ENCODE measurements around the gene FRMD4B. TPM values are rescaled to one million over a fixed set of nuclear protein-coding genes. Genes with fewer than 3 reads are reported as not detected.

Gene FRMD4B
- total and polyA plus RNA-seq, 2 experiments from 2014 or later, result 6.4 to 12.8 TPM

DNA sequence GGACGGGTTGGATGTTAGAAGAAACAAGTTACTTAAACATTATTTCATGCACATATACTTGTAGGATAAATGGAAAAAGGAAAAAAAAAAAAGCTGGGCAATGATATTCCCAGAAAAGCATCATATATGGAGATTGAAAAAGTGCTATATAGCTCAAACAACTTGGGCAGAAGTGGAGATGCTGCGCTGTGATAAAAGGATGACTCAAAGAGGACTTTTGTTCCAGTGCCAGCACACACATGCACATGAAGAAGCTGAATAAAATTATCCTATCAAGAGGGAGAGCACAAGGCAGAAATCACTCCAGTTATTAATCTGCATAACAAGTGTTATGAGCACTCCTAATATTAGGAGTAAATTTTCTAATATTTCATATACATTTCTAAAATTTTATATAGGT, 30.9 kb downstream of the FRMD4B start:
- Histone ChIP-seq H3K4me1 (ENCODE audit: insufficient read depth) (no peaks in the 10 kb centered on the region), H3K36me3 (ENCODE audit: insufficient read depth) (no peaks in the 10 kb centered on the region), H3K4me2 (no peak overlapping the region), H3K27me3 (ENCODE audit: insufficient read depth) (no peaks in the 10 kb centered on the region), H2AFZ (no peak overlapping the region), H3K27ac (ENCODE audit: low read depth) (no peak overlapping the region), H3K9me2 (ENCODE audit: insufficient read depth) (no peaks in the 10 kb centered on the region), H3F3A (replicated peaks; ENCODE audit: low read depth) (no peaks in the 10 kb centered on the region), H3K79me2 (replicated peaks; ENCODE audit: insufficient read depth) (no peaks in the 10 kb centered on the region), H3K4me3 (no peak overlapping the region), H4K20me1 (replicated peaks; ENCODE audit: insufficient read depth) (no peaks in the 10 kb centered on the region)
- Mint-ChIP-seq H3K4me3 (no peak overlapping the region), H3K9me3 (peaks cover 10% of the 10 kb centered on the region; the same call in 2 of the 3 replicates), H3K27ac (no peak overlapping the region), H3K4me1 (no peaks in the 10 kb centered on the region; the same call in 2 of the 3 replicates), H3K27me3 (ENCODE audit: insufficient read depth, low read depth, poor library complexity) (no peaks in the 10 kb centered on the region), H3K36me3 (ENCODE audit: low read depth) (no peaks in the 10 kb centered on the region)
- TF ChIP-seq EZH2phosphoT487 (IDR thresholded peaks at IDR 0.05; ENCODE audit: unreplicated experiment) (no peak), ZNF331 (CRISPR knock-in tag; IDR thresholded peaks at IDR 0.05; ENCODE audit: low read depth) (no peak), ZNF114 (CRISPR knock-in tag; IDR thresholded peaks at IDR 0.05) (no peak), EZH2 (IDR thresholded peaks at IDR 0.05; ENCODE audit: low read depth, unreplicated experiment) (no peak), POLR2AphosphoS5 (IDR thresholded peaks at IDR 0.05; ENCODE audit: low read depth) (no peak), CREB1 (CRISPR knock-in tag; IDR thresholded peaks at IDR 0.05; ENCODE audit: low read depth) (no peak), STAT1 (IDR thresholded peaks at IDR 0.05; ENCODE audit: unreplicated experiment) (no peak), JUNB (IDR thresholded peaks at IDR 0.05; ENCODE audit: unreplicated experiment) (no peak), NANOG (IDR thresholded peaks at IDR 0.05; ENCODE audit: borderline replicate concordance) (no peak)
- TF ChIP-seq, protein P1, sequence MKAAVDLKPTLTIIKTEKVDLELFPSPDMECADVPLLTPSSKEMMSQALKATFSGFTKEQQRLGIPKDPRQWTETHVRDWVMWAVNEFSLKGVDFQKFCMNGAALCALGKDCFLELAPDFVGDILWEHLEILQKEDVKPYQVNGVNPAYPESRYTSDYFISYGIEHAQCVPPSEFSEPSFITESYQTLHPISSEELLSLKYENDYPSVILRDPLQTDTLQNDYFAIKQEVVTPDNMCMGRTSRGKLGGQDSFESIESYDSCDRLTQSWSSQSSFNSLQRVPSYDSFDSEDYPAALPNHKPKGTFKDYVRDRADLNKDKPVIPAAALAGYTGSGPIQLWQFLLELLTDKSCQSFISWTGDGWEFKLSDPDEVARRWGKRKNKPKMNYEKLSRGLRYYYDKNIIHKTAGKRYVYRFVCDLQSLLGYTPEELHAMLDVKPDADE (IDR thresholded peaks at IDR 0.05), result no peak
- TF ChIP-seq, protein P2, sequence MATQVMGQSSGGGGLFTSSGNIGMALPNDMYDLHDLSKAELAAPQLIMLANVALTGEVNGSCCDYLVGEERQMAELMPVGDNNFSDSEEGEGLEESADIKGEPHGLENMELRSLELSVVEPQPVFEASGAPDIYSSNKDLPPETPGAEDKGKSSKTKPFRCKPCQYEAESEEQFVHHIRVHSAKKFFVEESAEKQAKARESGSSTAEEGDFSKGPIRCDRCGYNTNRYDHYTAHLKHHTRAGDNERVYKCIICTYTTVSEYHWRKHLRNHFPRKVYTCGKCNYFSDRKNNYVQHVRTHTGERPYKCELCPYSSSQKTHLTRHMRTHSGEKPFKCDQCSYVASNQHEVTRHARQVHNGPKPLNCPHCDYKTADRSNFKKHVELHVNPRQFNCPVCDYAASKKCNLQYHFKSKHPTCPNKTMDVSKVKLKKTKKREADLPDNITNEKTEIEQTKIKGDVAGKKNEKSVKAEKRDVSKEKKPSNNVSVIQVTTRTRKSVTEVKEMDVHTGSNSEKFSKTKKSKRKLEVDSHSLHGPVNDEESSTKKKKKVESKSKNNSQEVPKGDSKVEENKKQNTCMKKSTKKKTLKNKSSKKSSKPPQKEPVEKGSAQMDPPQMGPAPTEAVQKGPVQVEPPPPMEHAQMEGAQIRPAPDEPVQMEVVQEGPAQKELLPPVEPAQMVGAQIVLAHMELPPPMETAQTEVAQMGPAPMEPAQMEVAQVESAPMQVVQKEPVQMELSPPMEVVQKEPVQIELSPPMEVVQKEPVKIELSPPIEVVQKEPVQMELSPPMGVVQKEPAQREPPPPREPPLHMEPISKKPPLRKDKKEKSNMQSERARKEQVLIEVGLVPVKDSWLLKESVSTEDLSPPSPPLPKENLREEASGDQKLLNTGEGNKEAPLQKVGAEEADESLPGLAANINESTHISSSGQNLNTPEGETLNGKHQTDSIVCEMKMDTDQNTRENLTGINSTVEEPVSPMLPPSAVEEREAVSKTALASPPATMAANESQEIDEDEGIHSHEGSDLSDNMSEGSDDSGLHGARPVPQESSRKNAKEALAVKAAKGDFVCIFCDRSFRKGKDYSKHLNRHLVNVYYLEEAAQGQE (IDR thresholded peaks at IDR 0.05; ENCODE audit: unreplicated experiment), result no peak
- TF ChIP-seq, protein P3, sequence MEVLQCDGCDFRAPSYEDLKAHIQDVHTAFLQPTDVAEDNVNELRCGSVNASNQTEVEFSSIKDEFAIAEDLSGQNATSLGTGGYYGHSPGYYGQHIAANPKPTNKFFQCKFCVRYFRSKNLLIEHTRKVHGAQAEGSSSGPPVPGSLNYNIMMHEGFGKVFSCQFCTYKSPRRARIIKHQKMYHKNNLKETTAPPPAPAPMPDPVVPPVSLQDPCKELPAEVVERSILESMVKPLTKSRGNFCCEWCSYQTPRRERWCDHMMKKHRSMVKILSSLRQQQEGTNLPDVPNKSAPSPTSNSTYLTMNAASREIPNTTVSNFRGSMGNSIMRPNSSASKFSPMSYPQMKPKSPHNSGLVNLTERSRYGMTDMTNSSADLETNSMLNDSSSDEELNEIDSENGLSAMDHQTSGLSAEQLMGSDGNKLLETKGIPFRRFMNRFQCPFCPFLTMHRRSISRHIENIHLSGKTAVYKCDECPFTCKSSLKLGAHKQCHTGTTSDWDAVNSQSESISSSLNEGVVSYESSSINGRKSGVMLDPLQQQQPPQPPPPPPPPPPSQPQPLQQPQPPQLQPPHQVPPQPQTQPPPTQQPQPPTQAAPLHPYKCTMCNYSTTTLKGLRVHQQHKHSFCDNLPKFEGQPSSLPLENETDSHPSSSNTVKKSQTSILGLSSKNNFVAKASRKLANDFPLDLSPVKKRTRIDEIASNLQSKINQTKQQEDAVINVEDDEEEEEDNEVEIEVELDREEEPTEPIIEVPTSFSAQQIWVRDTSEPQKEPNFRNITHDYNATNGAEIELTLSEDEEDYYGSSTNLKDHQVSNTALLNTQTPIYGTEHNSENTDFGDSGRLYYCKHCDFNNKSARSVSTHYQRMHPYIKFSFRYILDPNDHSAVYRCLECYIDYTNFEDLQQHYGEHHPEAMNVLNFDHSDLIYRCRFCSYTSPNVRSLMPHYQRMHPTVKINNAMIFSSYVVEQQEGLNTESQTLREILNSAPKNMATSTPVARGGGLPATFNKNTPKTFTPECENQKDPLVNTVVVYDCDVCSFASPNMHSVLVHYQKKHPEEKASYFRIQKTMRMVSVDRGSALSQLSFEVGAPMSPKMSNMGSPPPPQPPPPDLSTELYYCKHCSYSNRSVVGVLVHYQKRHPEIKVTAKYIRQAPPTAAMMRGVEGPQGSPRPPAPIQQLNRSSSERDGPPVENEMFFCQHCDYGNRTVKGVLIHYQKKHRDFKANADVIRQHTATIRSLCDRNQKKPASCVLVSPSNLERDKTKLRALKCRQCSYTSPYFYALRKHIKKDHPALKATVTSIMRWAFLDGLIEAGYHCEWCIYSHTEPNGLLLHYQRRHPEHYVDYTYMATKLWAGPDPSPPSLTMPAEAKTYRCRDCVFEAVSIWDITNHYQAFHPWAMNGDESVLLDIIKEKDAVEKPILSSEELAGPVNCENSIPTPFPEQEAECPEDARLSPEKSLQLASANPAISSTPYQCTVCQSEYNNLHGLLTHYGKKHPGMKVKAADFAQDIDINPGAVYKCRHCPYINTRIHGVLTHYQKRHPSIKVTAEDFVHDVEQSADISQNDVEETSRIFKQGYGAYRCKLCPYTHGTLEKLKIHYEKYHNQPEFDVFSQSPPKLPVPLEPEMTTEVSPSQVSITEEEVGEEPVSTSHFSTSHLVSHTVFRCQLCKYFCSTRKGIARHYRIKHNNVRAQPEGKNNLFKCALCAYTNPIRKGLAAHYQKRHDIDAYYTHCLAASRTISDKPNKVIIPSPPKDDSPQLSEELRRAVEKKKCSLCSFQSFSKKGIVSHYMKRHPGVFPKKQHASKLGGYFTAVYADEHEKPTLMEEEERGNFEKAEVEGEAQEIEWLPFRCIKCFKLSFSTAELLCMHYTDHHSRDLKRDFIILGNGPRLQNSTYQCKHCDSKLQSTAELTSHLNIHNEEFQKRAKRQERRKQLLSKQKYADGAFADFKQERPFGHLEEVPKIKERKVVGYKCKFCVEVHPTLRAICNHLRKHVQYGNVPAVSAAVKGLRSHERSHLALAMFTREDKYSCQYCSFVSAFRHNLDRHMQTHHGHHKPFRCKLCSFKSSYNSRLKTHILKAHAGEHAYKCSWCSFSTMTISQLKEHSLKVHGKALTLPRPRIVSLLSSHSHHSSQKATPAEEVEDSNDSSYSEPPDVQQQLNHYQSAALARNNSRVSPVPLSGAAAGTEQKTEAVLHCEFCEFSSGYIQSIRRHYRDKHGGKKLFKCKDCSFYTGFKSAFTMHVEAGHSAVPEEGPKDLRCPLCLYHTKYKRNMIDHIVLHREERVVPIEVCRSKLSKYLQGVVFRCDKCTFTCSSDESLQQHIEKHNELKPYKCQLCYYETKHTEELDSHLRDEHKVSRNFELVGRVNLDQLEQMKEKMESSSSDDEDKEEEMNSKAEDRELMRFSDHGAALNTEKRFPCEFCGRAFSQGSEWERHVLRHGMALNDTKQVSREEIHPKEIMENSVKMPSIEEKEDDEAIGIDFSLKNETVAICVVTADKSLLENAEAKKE (CRISPR knock-in tag; IDR thresholded peaks at IDR 0.05), result no peak
- TF ChIP-seq, protein P4, sequence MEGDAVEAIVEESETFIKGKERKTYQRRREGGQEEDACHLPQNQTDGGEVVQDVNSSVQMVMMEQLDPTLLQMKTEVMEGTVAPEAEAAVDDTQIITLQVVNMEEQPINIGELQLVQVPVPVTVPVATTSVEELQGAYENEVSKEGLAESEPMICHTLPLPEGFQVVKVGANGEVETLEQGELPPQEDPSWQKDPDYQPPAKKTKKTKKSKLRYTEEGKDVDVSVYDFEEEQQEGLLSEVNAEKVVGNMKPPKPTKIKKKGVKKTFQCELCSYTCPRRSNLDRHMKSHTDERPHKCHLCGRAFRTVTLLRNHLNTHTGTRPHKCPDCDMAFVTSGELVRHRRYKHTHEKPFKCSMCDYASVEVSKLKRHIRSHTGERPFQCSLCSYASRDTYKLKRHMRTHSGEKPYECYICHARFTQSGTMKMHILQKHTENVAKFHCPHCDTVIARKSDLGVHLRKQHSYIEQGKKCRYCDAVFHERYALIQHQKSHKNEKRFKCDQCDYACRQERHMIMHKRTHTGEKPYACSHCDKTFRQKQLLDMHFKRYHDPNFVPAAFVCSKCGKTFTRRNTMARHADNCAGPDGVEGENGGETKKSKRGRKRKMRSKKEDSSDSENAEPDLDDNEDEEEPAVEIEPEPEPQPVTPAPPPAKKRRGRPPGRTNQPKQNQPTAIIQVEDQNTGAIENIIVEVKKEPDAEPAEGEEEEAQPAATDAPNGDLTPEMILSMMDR (conservative IDR thresholded peaks at IDR 0.05; ENCODE audit: low read depth in 2 of 2), result no peak
- DNase-seq (ENCODE audit: low spot score) (no peak), ATAC-seq (no peak)
